Osteocyte (in vitro differentiated cells): Measurements from ENCODE around the gene TRIM44. TPM values are rescaled to one million over a fixed set of nuclear protein-coding genes. Genes with fewer than 3 reads are reported as not detected.
"Not testable (repeated sequence)": the region's sequence is repeated elsewhere in the genome, so short reads cannot be mapped to it uniquely, and the experiment has no call there.

Source experiments
- DNase-seq: peaks from one replicate; pipeline ENCODE4 v3.0.0; 2021; ENCODE audit warnings: mixed read lengths; ENCODE audit not compliant: unreplicated experiment; ENCODE audit errors: extremely low spot score
- H3K27ac Mint-ChIP-seq: one replicate; pipeline ENCODE4 v1.8.0; 2021; ENCODE audit warnings: mild to moderate bottlenecking, mixed read lengths; ENCODE audit not compliant: unreplicated experiment
- H3K27me3 Mint-ChIP-seq: one replicate; pipeline ENCODE4 v1.8.0; 2021; ENCODE audit warnings: mixed read lengths; ENCODE audit not compliant: unreplicated experiment
- H3K36me3 Mint-ChIP-seq: one replicate; pipeline ENCODE4 v1.8.0; 2021; ENCODE audit warnings: mixed read lengths; ENCODE audit not compliant: unreplicated experiment
- H3K4me1 Mint-ChIP-seq: one replicate; pipeline ENCODE4 v1.8.0; 2021; ENCODE audit warnings: mixed read lengths; ENCODE audit not compliant: unreplicated experiment
- H3K4me3 Mint-ChIP-seq: one replicate; pipeline ENCODE4 v1.8.0; 2021; ENCODE audit warnings: mild to moderate bottlenecking, moderate library complexity, mixed read lengths; ENCODE audit not compliant: unreplicated experiment
- H3K9me3 Mint-ChIP-seq: one replicate; pipeline ENCODE4 v1.8.0; 2021; ENCODE audit warnings: mixed read lengths; ENCODE audit not compliant: unreplicated experiment
- CTCF ChIP-seq: fragments of 200-600 bp; sonication (generic); IDR thresholded peaks from 2 replicates; pipeline ENCODE4 v1.5.0; 2021; ENCODE audit warnings: antibody characterized with exemption, mild to moderate bottlenecking, moderate library complexity
- total RNA-seq: library from RNA; stranded (reverse); gene quantifications from 2 replicates; pipeline ENCODE4 v1.2.1, GENCODE V29; 2021

Gene TRIM44
- total RNA-seq, 1 donor from 2014 or later = 79.9 TPM

GRCh38 chr11:35641964-35642363 lies 20.6 kb upstream of the TRIM44 start:
- no peak for DNase-seq
- Mint-ChIP-seq H3K9me3 (peaks cover 9% of the 10 kb centered on the region), H3K27me3 (no peaks in the 10 kb centered on the region), H3K4me3 (no peak overlapping the region), H3K4me1 (peaks cover 17% of the 10 kb centered on the region), H3K36me3 (no peaks in the 10 kb centered on the region), H3K27ac (no peak overlapping the region)
- TF ChIP-seq CTCF = no peak

- H3K27ac Mint-ChIP-seq = no peak overlapping the region
- DNase-seq = no peak
- no peak for TF ChIP-seq CTCF
- H3K4me3 Mint-ChIP-seq = no peak overlapping the region
- peaks cover 9% of the 10 kb centered on the region for H3K9me3 Mint-ChIP-seq
- no peaks in the 10 kb centered on the region for H3K36me3 Mint-ChIP-seq
- H3K27me3 Mint-ChIP-seq = no peaks in the 10 kb centered on the region
- peaks cover 3% of the 10 kb centered on the region for H3K4me1 Mint-ChIP-seq
These were observed 15.0 kb upstream of the TRIM44 start for GRCh38 chr11:35647421-35648093.

- no peak for TF ChIP-seq CTCF
- no peaks in the 10 kb centered on the region for H3K27me3 Mint-ChIP-seq
- no peak for DNase-seq
- H3K4me1 Mint-ChIP-seq = peaks cover 8% of the 10 kb centered on the region
- H3K36me3 Mint-ChIP-seq = no peaks in the 10 kb centered on the region
- no peak overlapping the region for H3K4me3 Mint-ChIP-seq
- H3K9me3 Mint-ChIP-seq = peaks cover 9% of the 10 kb centered on the region
- H3K27ac Mint-ChIP-seq = no peak overlapping the region
These were observed 12.6 kb upstream of the TRIM44 start for GRCh38 chr11:35650006-35650405.

GRCh38 chr11:35650467-35650866 lies 12.1 kb upstream of the TRIM44 start:
- TF ChIP-seq CTCF = no peak
- DNase-seq = no peak
- H3K27me3 Mint-ChIP-seq = no peaks in the 10 kb centered on the region
- peaks cover 8% of the 10 kb centered on the region for H3K9me3 Mint-ChIP-seq
- peak overlapping the region; percentile 3 for H3K27ac Mint-ChIP-seq
- no peaks in the 10 kb centered on the region for H3K36me3 Mint-ChIP-seq
- no peak overlapping the region for H3K4me3 Mint-ChIP-seq
- H3K4me1 Mint-ChIP-seq = peaks cover 8% of the 10 kb centered on the region

- Mint-ChIP-seq H3K27ac (no peak overlapping the region), H3K36me3 (no peaks in the 10 kb centered on the region), H3K4me1 (peaks cover 8% of the 10 kb centered on the region), H3K4me3 (no peak overlapping the region), H3K27me3 (no peaks in the 10 kb centered on the region), H3K9me3 (peaks cover under 1% of the 10 kb centered on the region)
- no peak for TF ChIP-seq CTCF
- DNase-seq = no peak
These were observed 11.3 kb upstream of the TRIM44 start for GRCh38 chr11:35651263-35651662.

- not testable (repeated sequence) for H3K27me3 Mint-ChIP-seq, DNase-seq, H3K4me1 Mint-ChIP-seq, H3K9me3 Mint-ChIP-seq, H3K36me3 Mint-ChIP-seq, H3K4me3 Mint-ChIP-seq, H3K27ac Mint-ChIP-seq
These were observed 9.8 kb upstream of the TRIM44 start for GRCh38 chr11:35652786-35653185.
